ENCODE data around the gene IER5. TPM values are rescaled to one million over a fixed set of nuclear protein-coding genes. Genes with fewer than 3 reads are reported as not detected.

The IER5 gene
- total RNA-seq, 1 experiment from 2014 or later, result 30.5 TPM

- TF ChIP-seq ZFX (IDR thresholded peaks at IDR 0.05) (no peak), FOSL1 (IDR thresholded peaks at IDR 0.05; ENCODE audit: low read depth) (no peak), CEBPB (IDR thresholded peaks at IDR 0.05; ENCODE audit: low read depth) (no peak), EZH2phosphoT487 (IDR thresholded peaks at IDR 0.05; ENCODE audit: borderline replicate concordance) (no peak), RAD21 (IDR thresholded peaks at IDR 0.05; ENCODE audit: low read depth) (no peak)
Observed at GRCh38 chr1:181140398-181140797, 51.9 kb downstream of the IER5 start (continued).

GRCh38 chr1:181140891-181141290, 52.4 kb downstream of the IER5 start:
- Histone ChIP-seq H4K20me1 (ENCODE audit: insufficient read depth) (no peaks in the 10 kb centered on the region), H2AFZ (ENCODE audit: low read depth, low read length, poor library complexity, severe bottlenecking) (no peak overlapping the region), H3K27ac (ENCODE audit: low read depth, low read length) (no peak overlapping the region), H3K9me3 (ENCODE audit: control insufficient read depth in 1 of 2, insufficient read depth in 1 of 2, low read depth in 1 of 2, low read length in 2 of 2) (no peaks in the 10 kb centered on the region), H3K4me1 (ENCODE audit: control insufficient read depth in 1 of 2, insufficient read depth in 2 of 2, low read length in 2 of 2) (peaks cover 7 to 51% of the 10 kb centered on the region in 2 experiments), H3K79me2 (ENCODE audit: insufficient read depth, low read length) (no peaks in the 10 kb centered on the region), H3K4me2 (ENCODE audit: low read length) (no peak overlapping the region), H3K36me3 (ENCODE audit: control insufficient read depth in 1 of 2, insufficient read depth in 2 of 2, low read length in 2 of 2) (no peaks in the 10 kb centered on the region), H3K9me2 (ENCODE audit: insufficient read depth) (no peaks in the 10 kb centered on the region), H3K9ac (ENCODE audit: low read length) (no peak overlapping the region), H3K4me3 (replicated peaks in 1 of 2; ENCODE audit: low read depth in 1 of 2, low read length in 2 of 2) (no peak overlapping the region), H3K27me3 (ENCODE audit: insufficient read depth, low read length) (no peaks in the 10 kb centered on the region)
- no peak for ATAC-seq
- ChIA-PET CTCF (interaction anchor here (1.5 to 4.4 kb wide), 9 partner anchors 36 to 626 kb away, joined by 4 to 40 read pairs (median 8); no protein-coding TSS in a partner anchor), RAD21 (ENCODE audit: low non-redundant PET in 1 of 2, low total read pairs in 2 of 2, uncharacterized antibody in 2 of 2, unreplicated experiment in 2 of 2) (interaction anchor here (1.1 to 3.0 kb wide), 2 partner anchors 23 to 57 kb away, joined by 3 to 16 read pairs; no protein-coding TSS in a partner anchor), POLR2A (interaction anchor here (1.3 to 2.2 kb wide), 5 partner anchors 23 to 57 kb away, joined by 3 to 7 read pairs (median 4); partner anchors contain the start of gene IER5)
- TF ChIP-seq SIN3A (IDR thresholded peaks at IDR 0.05; ENCODE audit: low read depth), result no peak
- intact Hi-C loops (cut with micrococcal nuclease), result loop anchor here (5.0 kb wide), 2 partner anchors 119 to 609 kb away; partner anchors contain the start of gene STX6
- BruUV-seq (replicated peaks), result no TSS peak
- DNase-seq (ENCODE audit: low read depth, low spot score), result no peak

GRCh38 chr1:181141431-181141910, 53.0 kb downstream of the IER5 start:
- H3K4me3 ChIP-seq (replicated peaks in 1 of 2; ENCODE audit: low read depth in 1 of 2, low read length in 2 of 2), result no peak overlapping the region
- no peak overlapping the region for H3K27ac ChIP-seq (ENCODE audit: low read depth, low read length)
- TF ChIP-seq FOSL1 (IDR thresholded peaks at IDR 0.05; ENCODE audit: low read depth) (peak; percentile 28), CTCF (IDR thresholded peaks at IDR 0.05 in 2 of 3, conservative IDR thresholded peaks at IDR 0.05 in 1 of 3; ENCODE audit: borderline replicate concordance in 1 of 3, insufficient read depth in 1 of 3, low read depth in 2 of 3, low read length in 2 of 3) (no peak)
- H4K20me1 ChIP-seq (ENCODE audit: insufficient read depth), result no peaks in the 10 kb centered on the region
- H3K9me2 ChIP-seq (ENCODE audit: insufficient read depth), result no peaks in the 10 kb centered on the region
- DNase-seq (ENCODE audit: low read depth, low spot score) (no peak), ATAC-seq (0 out of 2 replicates have a peak, but pooled peaks have one; percentile 3)
- H3K36me3 ChIP-seq (ENCODE audit: control insufficient read depth in 1 of 2, insufficient read depth in 2 of 2, low read length in 2 of 2), result no peaks in the 10 kb centered on the region
- ChIA-PET RAD21 (ENCODE audit: low non-redundant PET in 1 of 2, low total read pairs in 2 of 2, uncharacterized antibody in 2 of 2, unreplicated experiment in 2 of 2) (interaction anchor here (0.5 to 3.7 kb wide), 9 partner anchors 24 to 260 kb away, joined by 3 to 16 read pairs (median 6); partner anchors contain the start of gene IER5 (in 1 of the 2)), CTCF (interaction anchor here (0.6 to 4.4 kb wide), 13 partner anchors 36 to 626 kb away, joined by 3 to 40 read pairs (median 7); no protein-coding TSS in a partner anchor), POLR2A (interaction anchor here (0.5 to 2.2 kb wide), 10 partner anchors 8 to 260 kb away, joined by 3 to 7 read pairs (median 3); partner anchors contain the start of gene IER5)
- H3K4me1 ChIP-seq (ENCODE audit: control insufficient read depth in 1 of 2, insufficient read depth in 2 of 2, low read length in 2 of 2), result peaks cover 1 to 46% of the 10 kb centered on the region in 2 experiments; a peak in 3 of 4 replicates
- H3K27me3 ChIP-seq (ENCODE audit: insufficient read depth, low read length), result no peaks in the 10 kb centered on the region
- no peak overlapping the region for H2AFZ ChIP-seq (ENCODE audit: low read depth, low read length, poor library complexity, severe bottlenecking)
- H3K79me2 ChIP-seq (ENCODE audit: insufficient read depth, low read length), result no peaks in the 10 kb centered on the region
- no TSS peak for BruUV-seq (replicated peaks)
- H3K4me2 ChIP-seq (ENCODE audit: low read length), result peak overlapping the region; percentile 14; the same call in 1 of the 2 replicates
- no peaks in the 10 kb centered on the region for H3K9me3 ChIP-seq (ENCODE audit: control insufficient read depth in 1 of 2, insufficient read depth in 1 of 2, low read depth in 1 of 2, low read length in 2 of 2)
- H3K9ac ChIP-seq (ENCODE audit: low read length), result no peak overlapping the region
- intact Hi-C loops (cut with micrococcal nuclease), result loop anchor here (5.0 kb wide), 2 partner anchors 119 to 609 kb away; partner anchors contain the start of gene STX6
